Motor neuron (in vitro differentiated cells): ENCODE data around the gene ATP6V0D1. TPM values are rescaled to one million over a fixed set of nuclear protein-coding genes. Genes with fewer than 3 reads are reported as not detected.
"Not testable (repeated sequence)": the region's sequence is repeated elsewhere in the genome, so short reads cannot be mapped to it uniquely, and the experiment has no call there.

ENCODE experiments used
- ATAC-seq, 8 experiments: fragments of 200-7000 bp; cut with Tn5 transposase; replicated peaks in 6 of 8; 2 replicates each; pipeline ENCODE4 v1.8.0; 2021; ENCODE audit warnings: mild to moderate bottlenecking in 8 of 8, moderate library complexity in 8 of 8
- H3K27ac ChIP-seq, 2 donors: fragments of 250-450 bp; sonication (Bioruptor Pico); 2 replicates each; pipeline ENCODE4 v1.9.0; 2021; ENCODE audit warnings: antibody characterized with exemption in 2 of 2, mild to moderate bottlenecking in 2 of 2, moderate library complexity in 1 of 2
- H3K4me1 ChIP-seq, 2 donors: fragments of 250-450 bp; sonication (Bioruptor Pico); replicated peaks in 1 of 2; 2 replicates each; pipeline ENCODE4 v1.6.1; 2021; ENCODE audit warnings: antibody characterized with exemption in 2 of 2, mild to moderate bottlenecking in 2 of 2, moderate library complexity in 1 of 2
- H3K4me3 ChIP-seq, 5 donors: fragments of 250-450 bp; sonication (Bioruptor Pico); 2 replicates each; pipeline ENCODE4 v1.9.0; 2021; ENCODE audit warnings: antibody characterized with exemption in 5 of 5, mild to moderate bottlenecking in 5 of 5, moderate library complexity in 4 of 5
- WGBS, 10 experiments: fragments of 450-650 bp; shearing (Covaris generic); methylation state at CpG; one replicate each; pipeline ENCODE4 v1.0.0; 2022; 5-methylcytosine and 5-hydroxymethylcytosine counted together
- in situ Hi-C, 9 experiments: fragments of 400-800 bp; cut with MboI; loops; one replicate each; pipeline ENCODE4 v1.15.0; 2021; ENCODE audit warnings: low sequenced_read_pairs in 9 of 9, low pct_unique_long_range_greater_than_20kb in 2 of 9; ENCODE audit not compliant: unreplicated experiment in 9 of 9
- total RNA-seq, 8 experiments: library from RNA; unstranded; fragments of 300-600 nt; gene quantifications; 2 replicates each; pipeline versions ENCODE4 v1.2.3 to v1.2.4, GENCODE V29; 2022

The ATP6V0D1 gene
- total RNA-seq, 8 experiments from 2014 or later: 56.6 to 139 (median 69.4) TPM

GRCh38 chr16:67487561-67487960 is 6.6 kb upstream of the ATP6V0D1 start:
- in situ Hi-C loops, H3K27ac ChIP-seq, ATAC-seq, H3K4me3 ChIP-seq: not testable (repeated sequence)
- WGBS, 10 experiments: 90 to 100% (median 96%) methylated on average over 2 to 4 of the region's 4 CpGs; no CpG with 5 or more reads in 6 of the 10 experiments
- H3K4me1 ChIP-seq: peaks cover 11 to 12% of the 10 kb centered on the region in 2 donors

DNA sequence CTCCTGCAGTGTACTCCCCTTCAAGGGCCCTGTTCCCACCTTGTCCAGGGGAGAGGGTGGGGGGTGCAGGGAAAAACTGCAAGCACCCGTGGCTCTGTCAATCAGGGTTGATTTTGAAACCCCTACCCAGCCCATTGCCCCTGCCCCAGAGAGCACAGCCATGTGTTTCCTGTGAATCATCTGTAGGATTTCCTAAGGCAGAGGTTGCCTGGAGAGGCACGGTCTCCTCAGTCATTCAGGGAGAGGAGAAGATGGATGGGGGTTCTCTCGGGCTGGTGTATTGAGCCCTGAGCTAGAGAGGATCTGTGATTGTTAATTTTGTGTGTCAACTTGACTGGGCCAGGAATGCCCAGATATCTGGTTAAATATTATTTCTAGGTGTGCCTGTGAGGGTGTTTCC is 5.8 kb upstream of the ATP6V0D1 start:
- Histone ChIP-seq H3K4me1 (peaks cover 19% of the 10 kb centered on the region in 2 donors), H3K4me3 (no peak overlapping the region), H3K27ac (no peak overlapping the region)
- in situ Hi-C loops: no loop called here
- 17 to 83% (median 40%) methylated on average over 1 to 2 of the region's 3 CpGs; no CpG with 5 or more reads in 4 of the 10 experiments for WGBS, 10 experiments
- ATAC-seq: no peak

DNA sequence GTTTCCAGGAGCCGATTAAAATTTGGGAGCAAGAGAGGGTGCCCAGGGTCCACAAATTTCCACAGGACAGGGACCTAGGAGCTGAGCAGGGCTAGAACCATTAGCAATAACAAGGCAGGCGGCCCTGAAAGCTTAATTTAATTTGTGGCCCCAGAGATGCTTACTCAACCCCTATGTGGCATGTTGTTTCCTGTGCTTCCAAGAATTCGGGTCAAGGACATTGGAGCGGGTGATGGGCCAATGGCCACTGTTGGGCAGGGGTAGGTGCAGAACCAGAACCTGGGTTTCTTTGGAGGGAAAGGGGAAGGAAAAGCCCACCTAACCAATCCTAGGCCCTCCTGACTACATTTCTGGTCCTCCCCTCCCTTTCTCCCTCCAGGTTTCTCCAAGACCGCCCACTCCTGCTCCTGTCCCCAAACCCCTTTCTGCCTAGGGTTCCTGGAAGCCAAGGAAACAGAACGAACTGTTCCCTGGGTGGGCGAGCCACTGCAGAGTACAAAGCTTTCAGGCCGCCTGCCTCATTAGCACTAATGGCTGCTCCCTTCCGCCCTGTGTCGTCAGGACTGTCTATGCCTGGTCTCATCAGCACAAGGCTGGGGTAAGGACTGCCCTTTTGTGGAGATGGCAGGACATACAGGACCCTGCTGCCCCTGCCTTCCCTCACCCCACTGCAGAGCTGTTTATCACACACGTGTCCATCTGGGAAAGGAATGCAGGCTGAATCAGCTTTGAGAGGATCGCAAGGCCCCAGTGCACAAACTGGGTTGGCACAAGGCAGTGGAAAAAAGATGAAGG is 3.0 kb upstream of the ATP6V0D1 start:
- Histone ChIP-seq H3K4me1 (peaks cover 16 to 19% of the 10 kb centered on the region in 2 donors), H3K27ac (no peak overlapping the region), H3K4me3 (no peak overlapping the region)
- in situ Hi-C loops: no loop called here
- 67 to 100% (median 92%) methylated on average over 1 to 6 of the region's 12 CpGs; no CpG with 5 or more reads in 2 of the 10 experiments for WGBS, 10 experiments
- ATAC-seq: no peak

GRCh38 chr16:67483150-67483549 is 2.2 kb upstream of the ATP6V0D1 start, which contains the start of gene AGRP:
Gene AGRP, minus strand, starts transcription at chr16:67483547. Its CDS starts 149 bp downstream, at chr16:67483398.
- ATAC-seq: no peak
- Histone ChIP-seq H3K27ac (no peak within 1 kb of the TSS), H3K4me3 (no peak within 1 kb of the TSS), H3K4me1 (peaks cover 11 to 19% of the 10 kb centered on the region in 2 donors)
- no CpG with 5 or more reads among the region's 6 CpGs for WGBS, 10 experiments
- in situ Hi-C loops: no loop called here

- WGBS, 10 experiments: 20 to 78% (median 70%) methylated on average over 2 to 10 of the region's 25 CpGs; no CpG with 5 or more reads in 5 of the 10 experiments
These were observed 1.4 kb upstream of the ATP6V0D1 start for GRCh38 chr16:67482233-67482924.

GRCh38 chr16:67481561-67482232 is 740 bp upstream of the ATP6V0D1 start:
- in situ Hi-C loops: no loop called here
- peak; percentile 1 to 38 (median 9) for ATAC-seq

More at GRCh38 chr16:67482233-67482924, 1.4 kb upstream of the ATP6V0D1 start:
- no peak for ATAC-seq
- no peak overlapping the region for H3K27ac ChIP-seq
- H3K4me3 ChIP-seq: peak overlapping the region in 2 of 5 donors; percentile 34 to 94
- in situ Hi-C loops: no loop called here
- H3K4me1 ChIP-seq: peaks cover 11 to 19% of the 10 kb centered on the region in 2 donors

GRCh38 chr16:67477960-67478554 is 2.9 kb downstream of the ATP6V0D1 start:
- no peak overlapping the region for H3K27ac ChIP-seq
- in situ Hi-C loops: no loop called here
- WGBS, 10 experiments: 80 to 98% (median 93%) methylated on average over 1 to 8 of the region's 8 CpGs; no CpG with 5 or more reads in 4 of the 10 experiments
- peaks cover 11 to 19% of the 10 kb centered on the region in 2 donors for H3K4me1 ChIP-seq
- no peak overlapping the region for H3K4me3 ChIP-seq
- ATAC-seq: no peak

More at GRCh38 chr16:67481561-67482232, 740 bp upstream of the ATP6V0D1 start:
- H3K4me1 ChIP-seq: peaks cover 11 to 19% of the 10 kb centered on the region in 2 donors
- H3K4me3 ChIP-seq: peak overlapping the region; percentile 34 to 99 (median 90)
- H3K27ac ChIP-seq: peak overlapping the region; percentile 66 to 71
- 0 to 73% (median 26%) methylated on average over 1 to 12 of the region's 17 CpGs for WGBS, 10 experiments

- peaks cover 3 to 6% of the 10 kb centered on the region in 2 donors for H3K4me1 ChIP-seq
- in situ Hi-C loops: no loop called here
- no peak overlapping the region for H3K4me3 ChIP-seq
- H3K27ac ChIP-seq: no peak overlapping the region
- peak in 2 of 8 experiments; percentile 30 to 38 for ATAC-seq
- 79 to 92% (median 87%) methylated on average over 3 to 11 of the region's 11 CpGs for WGBS, 10 experiments
These were observed 6.2 kb downstream of the ATP6V0D1 start for GRCh38 chr16:67474551-67475455.

- H3K4me3 ChIP-seq: no peak overlapping the region
- 84 to 100% (median 100%) methylated on average over 1 to 5 of the region's 6 CpGs; no CpG with 5 or more reads in 4 of the 10 experiments for WGBS, 10 experiments
- in situ Hi-C loops: no loop called here
- H3K27ac ChIP-seq: no peak overlapping the region
- H3K4me1 ChIP-seq: no peaks in the 10 kb centered on the region
- no peak for ATAC-seq
These were observed 9.1 kb downstream of the ATP6V0D1 start for GRCh38 chr16:67471758-67472384.

- Histone ChIP-seq H3K4me1 (peaks cover 0 to 3% of the 10 kb centered on the region in 2 donors), H3K4me3 (no peak overlapping the region), H3K27ac (no peak overlapping the region)
- no peak for ATAC-seq
- in situ Hi-C loops: no loop called here
- WGBS, 10 experiments: 20 to 100% (median 86%) methylated on average over 1 to 3 of the region's 7 CpGs; no CpG with 5 or more reads in 4 of the 10 experiments
These were observed 10.6 kb downstream of the ATP6V0D1 start for GRCh38 chr16:67470359-67470758.

DNA sequence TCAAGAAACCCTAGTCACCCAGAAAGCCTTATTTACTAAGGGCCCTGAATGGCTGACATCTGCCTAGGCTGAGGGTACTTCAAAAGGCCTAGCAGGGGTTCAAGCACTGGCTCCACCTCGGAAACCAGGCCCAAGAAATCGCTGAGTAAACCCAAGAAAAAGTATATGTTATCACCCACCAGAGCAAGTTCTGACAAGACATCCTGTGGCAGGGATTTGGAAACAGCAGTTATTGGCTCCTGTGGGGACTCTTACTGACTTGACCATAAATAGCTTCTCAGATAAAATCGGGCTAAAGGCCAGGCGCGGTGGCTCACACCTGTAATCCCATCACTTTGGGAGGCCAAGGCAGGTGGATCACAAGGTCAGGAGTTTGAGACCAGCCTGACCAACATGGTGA is 12.2 kb downstream of the ATP6V0D1 start:
- no peak overlapping the region for H3K27ac ChIP-seq
- H3K4me1 ChIP-seq: peaks cover 0 to 4% of the 10 kb centered on the region in 2 donors
- H3K4me3 ChIP-seq: no peak overlapping the region
- in situ Hi-C loops: no loop called here
- 20 to 92% (median 65%) methylated on average over 1 to 5 of the region's 5 CpGs; no CpG with 5 or more reads in 4 of the 10 experiments for WGBS, 10 experiments
- no peak for ATAC-seq
